ENCODE results near the gene RGP1.
A peak's percentile ranks its signal among the peaks of the same experiment; 100 is the strongest.

The RGP1 gene

DNA sequence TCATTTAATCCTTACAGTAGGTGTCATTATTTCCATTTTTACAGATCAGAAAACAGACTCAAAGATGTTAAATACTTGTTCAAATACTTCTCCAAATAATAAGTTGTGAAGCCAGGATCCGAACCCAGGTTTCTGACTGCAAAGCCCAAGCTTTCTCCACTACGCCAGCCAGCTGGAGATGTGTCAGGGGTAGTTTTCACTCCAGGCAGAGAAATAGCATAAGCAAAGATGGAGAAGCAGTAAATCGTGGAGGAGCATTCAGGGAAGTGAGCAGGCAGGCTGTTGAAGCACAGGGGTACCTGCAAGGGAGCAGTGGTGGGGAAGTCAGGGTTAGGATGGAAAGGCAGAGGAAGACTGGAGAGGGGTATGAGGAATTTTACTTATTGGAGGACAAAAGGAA is 20.0 kb upstream of the RGP1 start:
- no peak for DNase-seq (ENCODE audit: low read depth)
- peak overlapping the region; percentile 68 for H3K4me3 ChIP-seq (ENCODE audit: low read length)
- no peak for TF ChIP-seq CTCF (conservative IDR thresholded peaks at IDR 0.05; ENCODE audit: low read depth, low read length)

- peak; percentile 18 for DNase-seq (ENCODE audit: low read depth)
- TF ChIP-seq CTCF (conservative IDR thresholded peaks at IDR 0.05; ENCODE audit: low read depth, low read length), result peak; percentile 75
- peak overlapping the region; percentile 68 for H3K4me3 ChIP-seq (ENCODE audit: low read length)
Measured at GRCh38 chr9:35729700-35730485, 19.2 kb upstream of the RGP1 start.

DNA sequence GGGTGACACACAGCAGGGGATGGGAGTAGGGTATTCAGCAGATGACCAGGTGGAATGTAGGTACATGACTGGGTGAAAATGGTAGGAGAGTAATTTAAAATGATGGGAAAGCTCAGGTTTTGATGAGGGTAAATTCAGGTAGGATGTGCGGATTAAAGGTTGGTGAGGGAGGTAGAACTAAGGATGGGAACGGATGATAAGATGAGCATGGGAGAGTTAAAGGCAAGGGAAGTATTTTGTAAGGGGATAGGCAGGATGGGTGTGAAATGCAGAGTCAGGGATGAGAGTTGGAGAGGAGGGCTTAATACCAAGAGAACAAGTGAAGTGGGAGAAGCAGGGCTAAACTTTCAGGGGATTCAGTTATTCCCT is 18.6 kb upstream of the RGP1 start:
- no peak for TF ChIP-seq CTCF (conservative IDR thresholded peaks at IDR 0.05; ENCODE audit: low read depth, low read length)
- DNase-seq (ENCODE audit: low read depth), result no peak
- H3K4me3 ChIP-seq (ENCODE audit: low read length), result peak overlapping the region; percentile 68

- no peak for TF ChIP-seq CTCF (conservative IDR thresholded peaks at IDR 0.05; ENCODE audit: low read depth, low read length)
- peak overlapping the region; percentile 68 for H3K4me3 ChIP-seq (ENCODE audit: low read length)
- DNase-seq (ENCODE audit: low read depth), result no peak
Measured at GRCh38 chr9:35731415-35732184, 17.5 kb upstream of the RGP1 start.

- peak; percentile 95 for DNase-seq (ENCODE audit: low read depth)
- peak within 1 kb of the TSS; percentile 68 for H3K4me3 ChIP-seq (ENCODE audit: low read length)
- TF ChIP-seq CTCF (conservative IDR thresholded peaks at IDR 0.05; ENCODE audit: low read depth, low read length), result no peak
Measured at GRCh38 chr9:35732185-35732799, 16.8 kb upstream of the RGP1 start, which contains the start of the genes CREB3 and TLN1. Gene CREB3, plus strand, starts transcription at chr9:35732666. Its CDS starts 107 bp downstream, at chr9:35732773. Gene TLN1, minus strand, starts transcription at chr9:35732195. Its CDS starts 6,501 bp downstream, at chr9:35725694.

- peak overlapping the region; percentile 68 for H3K4me3 ChIP-seq (ENCODE audit: low read length)
- TF ChIP-seq CTCF (conservative IDR thresholded peaks at IDR 0.05; ENCODE audit: low read depth, low read length), result no peak
- no peak for DNase-seq (ENCODE audit: low read depth)
Measured at GRCh38 chr9:35732800-35733541, 16.1 kb upstream of the RGP1 start.

Data from retinal pigment epithelial cell (primary cell).